CD14-positive monocyte (primary cell): ENCODE results near the gene GAN. TPM values are rescaled to one million over a fixed set of nuclear protein-coding genes. Genes with fewer than 3 reads are reported as not detected.

Source experiments
- DNase-seq, 3 donors: peaks; one replicate each; pipeline ENCODE4 v3.0.0-alpha.2; 2011 to 2022
- H2AFZ ChIP-seq: 2 replicates; pipeline ENCODE4 v1.6.0; 2012; ENCODE audit warnings: mild to moderate bottlenecking, low read depth, low read length, inconsistent platforms; ENCODE audit not compliant: insufficient read depth, poor library complexity, severe bottlenecking
- H3K27ac ChIP-seq, 2 donors: 1 replicate in 1 of 2; 2 replicates in 1 of 2; pipeline ENCODE4 v1.5.1; 2012 to 2013; ENCODE audit warnings: low read length in 2 of 2, control low read depth in 1 of 2, inconsistent platforms in 1 of 2, low read depth in 1 of 2, mild to moderate bottlenecking in 1 of 2
- H3K27me3 ChIP-seq, 2 donors: one replicate each; pipeline versions ENCODE4 v1.6.0 to v1.6.1; 2011 to 2013; ENCODE audit warnings: low read length in 2 of 2; ENCODE audit not compliant: control insufficient read depth in 2 of 2, insufficient read depth in 2 of 2
- H3K36me3 ChIP-seq, 2 donors: replicated peaks in 1 of 2; 1 replicate in 1 of 2; 2 replicates in 1 of 2; pipeline versions ENCODE4 v1.5.1 to v1.6.1; 2012 to 2013; ENCODE audit warnings: low read length in 2 of 2, control low read depth in 1 of 2, inconsistent platforms in 1 of 2, mild to moderate bottlenecking in 1 of 2; ENCODE audit not compliant: insufficient read depth in 2 of 2, control insufficient read depth in 1 of 2
- H3K4me1 ChIP-seq, 2 donors: 1 replicate in 1 of 2; 2 replicates in 1 of 2; pipeline versions ENCODE4 v1.5.1 to v1.6.1; 2012 to 2013; ENCODE audit warnings: low read length in 2 of 2, control low read depth in 1 of 2, inconsistent platforms in 1 of 2, mild to moderate bottlenecking in 1 of 2, moderate library complexity in 1 of 2; ENCODE audit not compliant: insufficient read depth in 2 of 2, control insufficient read depth in 1 of 2
- H3K4me2 ChIP-seq: replicated peaks from 2 replicates; pipeline ENCODE3; 2012; ENCODE audit warnings: low read length, moderate library complexity, mild to moderate bottlenecking; ENCODE audit not compliant: poor library complexity, severe bottlenecking; ENCODE audit errors: extremely low read depth
- H3K4me3 ChIP-seq, 3 experiments: fragments of 200-600 bp in 1 of 3; sonication (generic) in 1 of 3; replicated peaks in 1 of 3; 1 replicate in 2 of 3; 2 replicates in 1 of 3; pipeline ENCODE4 v1.5.1; 2011 to 2013; ENCODE audit warnings: low read length in 3 of 3, mild to moderate bottlenecking in 3 of 3, control low read depth in 2 of 3, low read depth in 2 of 3, inconsistent platforms in 1 of 3, moderate library complexity in 1 of 3
- H3K79me2 ChIP-seq: 2 replicates; pipeline ENCODE4 v1.6.0; 2012; ENCODE audit warnings: mild to moderate bottlenecking, control low read depth, inconsistent platforms, low read length, moderate library complexity; ENCODE audit not compliant: insufficient read depth
- H3K9ac ChIP-seq: 2 replicates; pipeline ENCODE4 v1.6.0; 2017; ENCODE audit warnings: low read length, mild to moderate bottlenecking; ENCODE audit not compliant: insufficient read depth, poor library complexity, severe bottlenecking
- H3K9me3 ChIP-seq, 2 donors: replicated peaks in 1 of 2; 1 replicate in 1 of 2; 2 replicates in 1 of 2; pipeline versions ENCODE4 v1.5.1 to v1.6.1; 2012 to 2013; ENCODE audit warnings: low read length in 2 of 2, control low read depth in 1 of 2; ENCODE audit not compliant: control insufficient read depth in 1 of 2, insufficient read depth in 1 of 2
- H4K20me1 ChIP-seq: 2 replicates; pipeline ENCODE4 v1.6.0; 2012; ENCODE audit warnings: mild to moderate bottlenecking, low read length, control low read depth, moderate library complexity; ENCODE audit not compliant: insufficient read depth
- H3K27ac Mint-ChIP-seq, 7 donors: one replicate each; pipeline ENCODE4 v1.8.0; 2020; ENCODE audit warnings: mild to moderate bottlenecking in 7 of 7, mixed read lengths in 7 of 7, moderate library complexity in 6 of 7, inconsistent platforms in 2 of 7
- H3K27me3 Mint-ChIP-seq, 3 donors: one replicate each; pipeline ENCODE4 v1.8.0; 2021 to 2022; ENCODE audit warnings: low read depth in 3 of 3, mild to moderate bottlenecking in 3 of 3, mixed read lengths in 3 of 3, moderate library complexity in 3 of 3, inconsistent platforms in 1 of 3
- H3K36me3 Mint-ChIP-seq, 2 donors: one replicate each; pipeline ENCODE4 v1.8.0; 2020; ENCODE audit warnings: mixed read lengths in 2 of 2, inconsistent platforms in 1 of 2, mild to moderate bottlenecking in 1 of 2
- H3K4me1 Mint-ChIP-seq: one replicate; pipeline ENCODE4 v1.8.0; 2020; ENCODE audit warnings: mild to moderate bottlenecking, mixed read lengths
- H3K4me3 Mint-ChIP-seq, 2 donors: one replicate each; pipeline ENCODE4 v1.8.0; 2020; ENCODE audit warnings: mild to moderate bottlenecking in 2 of 2, mixed read lengths in 2 of 2, moderate library complexity in 1 of 2
- H3K9me3 Mint-ChIP-seq, 7 donors: one replicate each; pipeline ENCODE4 v1.8.0; 2020 to 2022; ENCODE audit warnings: mixed read lengths in 7 of 7, mild to moderate bottlenecking in 6 of 7, moderate library complexity in 6 of 7, inconsistent platforms in 2 of 7
- CTCF ChIP-seq: fragments of 200-600 bp; IDR thresholded peaks from one replicate; pipeline ENCODE4 v1.8.0; 2022; ENCODE audit warnings: antibody characterized with exemption, mild to moderate bottlenecking
- WGBS: methylation state at CpG from one replicate; pipeline ENCODE4 v1.1.5; 2013; ENCODE audit warnings: missing lambda C conversion rate; ENCODE audit not compliant: insufficient coverage; 5-methylcytosine and 5-hydroxymethylcytosine counted together
- intact Hi-C, 2 donors: fragments of 100-400 bp; cut with micrococcal nuclease; formaldehyde crosslinking; loops; one replicate each; pipeline versions ENCODE4 v1.15.0 to v1.15.1; 2023
- polyA plus RNA-seq, 3 donors: library from polyadenylated mRNA; depleted of rRNA in 1 of 3; unstranded in 2 of 3; stranded (reverse) in 1 of 3; fragments of 300-500 nt in 2 of 3; fragments of >200 nt in 1 of 3; fragmentation: Illumina TruSeq in 2 of 3; gene quantifications; 1 replicate in 2 of 3; 2 replicates in 1 of 3; pipeline ENCODE4 v1.2.3, GENCODE V29; 2012 to 2021

GAN gene
- polyA plus RNA-seq, 3 donors = 0.89 to 1.2 (median 1.0) TPM

GRCh38 chr16:81424771-81425170 lies 110.0 kb downstream of the GAN start:
- H3K4me3 ChIP-seq = peak overlapping the region in 1 of 3 experiments; percentile 21
- Mint-ChIP-seq H3K9me3 (peaks cover 0 to 6% (median 3%) of the 10 kb centered on the region in 7 donors), H3K36me3 (peaks cover 0 to 5% of the 10 kb centered on the region in 2 donors), H3K27ac (peak overlapping the region; percentile 15 to 95 (median 90)), H3K4me1 (peaks cover 26% of the 10 kb centered on the region), H3K4me3 (peak overlapping the region in 1 of 2 donors; percentile 75), H3K27me3 (peaks cover 0 to 7% (median 7%) of the 10 kb centered on the region in 3 donors)
- H3K27me3 ChIP-seq = no peaks in the 10 kb centered on the region
- intact Hi-C loops = loop anchor here in 1 of 2 donors (10.0 kb wide), 1 partner anchor 50 kb away; no protein-coding TSS in a partner anchor
- no peaks in the 10 kb centered on the region for H4K20me1 ChIP-seq
- WGBS = 0% methylated on average over 1 of the region's 1 CpG
- H3K79me2 ChIP-seq = peaks cover 3% of the 10 kb centered on the region
- peaks cover 0 to 11% of the 10 kb centered on the region in 2 donors for H3K9me3 ChIP-seq
- H3K4me2 ChIP-seq = peak overlapping the region; percentile 30
- TF ChIP-seq CTCF = no peak
- DNase-seq = peak; percentile 81 to 98 (median 85)
- peaks cover 19 to 27% of the 10 kb centered on the region in 2 donors for H3K4me1 ChIP-seq
- H3K36me3 ChIP-seq = no peaks in the 10 kb centered on the region
- no peak overlapping the region for H2AFZ ChIP-seq
- H3K9ac ChIP-seq = no peak overlapping the region
- H3K27ac ChIP-seq = peak overlapping the region in 1 of 2 donors; percentile 63

GRCh38 chr16:81427219-81427618 lies 112.5 kb downstream of the GAN start:
- TF ChIP-seq CTCF = no peak
- Histone ChIP-seq H3K36me3 (no peaks in the 10 kb centered on the region), H3K4me3 (no peak overlapping the region), H2AFZ (no peak overlapping the region), H3K4me1 (peaks cover 34 to 44% of the 10 kb centered on the region in 2 donors), H3K27me3 (no peaks in the 10 kb centered on the region), H3K79me2 (peaks cover 3% of the 10 kb centered on the region), H3K4me2 (no peak overlapping the region), H3K9ac (no peak overlapping the region), H3K9me3 (peaks cover 0 to 3% of the 10 kb centered on the region in 2 donors), H3K27ac (no peak overlapping the region), H4K20me1 (no peaks in the 10 kb centered on the region)
- Mint-ChIP-seq H3K9me3 (peaks cover 0 to 2% (median under 1%) of the 10 kb centered on the region in 7 donors), H3K36me3 (peaks cover 0 to 9% of the 10 kb centered on the region in 2 donors), H3K4me3 (no peak overlapping the region), H3K4me1 (peaks cover 40% of the 10 kb centered on the region), H3K27ac (no peak overlapping the region), H3K27me3 (peaks cover 0 to 7% (median 7%) of the 10 kb centered on the region in 3 donors)
- intact Hi-C loops = loop anchor here in 1 of 2 donors (10.0 kb wide), 1 partner anchor 48 kb away; no protein-coding TSS in a partner anchor
- DNase-seq = no peak
- WGBS = 80% methylated on average over 5 of the region's 6 CpGs
